ENCODE measurements around the gene CCN2.

DNA sequence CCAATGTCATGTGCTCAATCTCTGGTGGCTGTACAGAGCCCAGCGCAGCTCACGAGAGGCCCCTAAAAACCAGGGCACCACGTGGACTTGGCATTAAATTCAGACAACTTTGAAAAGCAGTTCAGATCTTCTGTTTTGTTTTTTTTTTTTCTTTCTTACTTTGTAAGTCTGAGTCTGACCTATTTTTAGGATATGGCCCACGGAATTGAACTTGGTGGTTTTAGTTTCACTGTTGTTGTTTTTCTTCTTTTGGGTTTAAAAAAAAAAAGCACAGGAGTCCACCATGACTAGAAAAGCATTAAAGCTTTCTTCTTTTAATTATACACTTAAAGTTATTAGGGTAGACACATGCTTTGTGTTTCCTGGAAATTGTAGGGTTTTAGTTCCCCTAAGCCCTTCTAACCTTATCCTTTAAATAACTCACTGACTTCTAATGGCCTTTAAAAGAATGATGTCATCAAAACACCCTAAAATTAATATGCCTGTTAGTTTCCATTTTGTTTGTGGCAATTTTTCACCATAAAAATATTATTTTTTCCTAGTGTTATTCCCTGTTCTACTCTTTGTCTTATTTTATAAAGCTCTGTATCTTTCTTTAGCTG, 48.5 kb upstream of the CCN2 start:
- TF ChIP-seq, protein P1, sequence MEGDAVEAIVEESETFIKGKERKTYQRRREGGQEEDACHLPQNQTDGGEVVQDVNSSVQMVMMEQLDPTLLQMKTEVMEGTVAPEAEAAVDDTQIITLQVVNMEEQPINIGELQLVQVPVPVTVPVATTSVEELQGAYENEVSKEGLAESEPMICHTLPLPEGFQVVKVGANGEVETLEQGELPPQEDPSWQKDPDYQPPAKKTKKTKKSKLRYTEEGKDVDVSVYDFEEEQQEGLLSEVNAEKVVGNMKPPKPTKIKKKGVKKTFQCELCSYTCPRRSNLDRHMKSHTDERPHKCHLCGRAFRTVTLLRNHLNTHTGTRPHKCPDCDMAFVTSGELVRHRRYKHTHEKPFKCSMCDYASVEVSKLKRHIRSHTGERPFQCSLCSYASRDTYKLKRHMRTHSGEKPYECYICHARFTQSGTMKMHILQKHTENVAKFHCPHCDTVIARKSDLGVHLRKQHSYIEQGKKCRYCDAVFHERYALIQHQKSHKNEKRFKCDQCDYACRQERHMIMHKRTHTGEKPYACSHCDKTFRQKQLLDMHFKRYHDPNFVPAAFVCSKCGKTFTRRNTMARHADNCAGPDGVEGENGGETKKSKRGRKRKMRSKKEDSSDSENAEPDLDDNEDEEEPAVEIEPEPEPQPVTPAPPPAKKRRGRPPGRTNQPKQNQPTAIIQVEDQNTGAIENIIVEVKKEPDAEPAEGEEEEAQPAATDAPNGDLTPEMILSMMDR (IDR thresholded peaks at IDR 0.05; ENCODE audit: insufficient read depth, low read depth, low read length), result no peak
- TF ChIP-seq EZH2 (IDR thresholded peaks at IDR 0.05; ENCODE audit: insufficient read depth, low read length), result no peak
